NCI-H2171 treated with DMSO at 0.1 percent for 48 hours (cell line): ENCODE data around the gene ABCC9.
"Not testable (repeated sequence)": the region's sequence is repeated elsewhere in the genome, so short reads cannot be mapped to it uniquely, and the experiment has no call there.

ENCODE experiments used
- DNase-seq: peaks from one replicate; lab custom pipeline; 2025; lab: John Stamatoyannopoulos, UW

ABCC9 gene

GRCh38 chr12:21815306-21816062 is 125.7 kb downstream of the ABCC9 start:
- no peak for DNase-seq

DNA sequence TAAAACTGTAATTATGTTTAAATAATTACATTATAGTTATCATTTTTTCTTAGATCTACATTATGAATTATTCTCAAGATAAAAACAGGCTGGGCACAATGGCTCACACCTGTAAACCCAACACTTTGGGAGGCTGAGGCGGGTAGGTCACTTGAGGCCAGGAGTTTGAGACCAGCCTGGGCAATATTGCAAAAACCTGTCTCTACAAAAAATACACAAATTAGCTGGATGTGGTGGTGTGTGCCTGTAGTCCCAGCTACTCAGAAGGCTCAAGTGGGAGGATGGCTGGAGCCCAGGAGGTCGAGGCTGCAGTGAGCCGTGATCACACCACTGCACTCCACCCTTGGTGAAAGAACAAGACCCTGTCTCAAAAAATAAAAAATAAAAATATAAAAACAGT is 126.4 kb downstream of the ABCC9 start:
- no peak for DNase-seq

DNA sequence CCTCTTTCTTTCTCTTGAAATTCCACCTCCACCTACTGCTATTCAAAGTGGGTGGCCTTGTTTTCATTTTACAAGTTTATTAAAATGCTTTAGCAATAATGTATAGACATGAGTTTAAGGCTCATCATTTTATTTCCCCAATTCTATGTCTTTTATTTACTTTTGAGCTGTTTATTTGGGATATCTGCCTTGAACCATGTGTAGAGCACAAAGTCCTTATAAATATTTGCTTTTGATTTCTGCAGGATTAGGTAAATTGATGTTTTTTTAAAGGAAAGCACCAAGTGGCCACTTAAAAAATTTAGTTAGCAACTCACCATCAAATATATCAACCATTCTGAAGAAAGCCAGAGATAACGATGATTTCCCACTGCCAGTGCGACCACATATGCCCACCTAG is 126.9 kb downstream of the ABCC9 start:
- no peak for DNase-seq

DNA sequence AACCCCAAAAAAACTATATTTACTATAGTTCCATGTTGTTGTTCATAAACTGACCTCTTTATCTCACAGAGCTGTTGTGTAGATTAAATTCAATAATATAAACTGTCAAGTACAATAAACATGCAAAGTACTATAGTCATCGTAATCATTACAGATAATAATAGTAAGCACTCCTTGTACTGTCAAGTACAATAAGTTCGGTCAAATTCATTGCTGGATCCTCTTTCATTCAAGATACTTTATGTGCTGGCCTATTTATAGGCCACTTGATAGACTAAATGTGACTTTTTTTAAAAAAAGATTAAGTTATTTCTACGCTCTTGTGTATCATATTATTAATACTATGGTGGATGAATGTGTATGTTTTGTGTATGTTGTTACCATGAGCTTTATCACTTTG is 127.5 kb downstream of the ABCC9 start:
- DNase-seq = no peak

DNA sequence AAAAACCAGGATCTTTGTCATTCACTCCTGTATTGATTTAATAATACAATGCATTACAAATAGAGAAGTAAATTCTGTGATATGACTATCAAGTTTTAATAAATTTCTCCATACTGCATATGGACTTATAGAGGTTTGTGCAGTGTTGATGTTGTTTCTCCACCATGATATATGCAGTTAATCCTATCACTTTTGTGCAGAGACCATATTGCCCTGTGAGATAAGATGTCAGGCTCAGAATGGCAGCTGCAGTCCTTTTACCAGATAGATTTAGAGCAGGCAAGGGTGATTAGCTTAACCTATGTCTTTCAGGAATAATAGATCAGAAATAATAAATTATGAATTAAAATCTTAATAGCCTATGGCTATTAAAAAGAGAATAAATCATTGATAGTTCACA is 128.1 kb downstream of the ABCC9 start:
- DNase-seq = no peak

- DNase-seq = not testable (repeated sequence)
Observed at GRCh38 chr12:21812340-21812739, 128.9 kb downstream of the ABCC9 start.

- DNase-seq = no peak
Observed at GRCh38 chr12:21809100-21809499, 132.1 kb downstream of the ABCC9 start.

GRCh38 chr12:21806255-21806654 is 135.0 kb downstream of the ABCC9 start:
- no peak for DNase-seq

DNA sequence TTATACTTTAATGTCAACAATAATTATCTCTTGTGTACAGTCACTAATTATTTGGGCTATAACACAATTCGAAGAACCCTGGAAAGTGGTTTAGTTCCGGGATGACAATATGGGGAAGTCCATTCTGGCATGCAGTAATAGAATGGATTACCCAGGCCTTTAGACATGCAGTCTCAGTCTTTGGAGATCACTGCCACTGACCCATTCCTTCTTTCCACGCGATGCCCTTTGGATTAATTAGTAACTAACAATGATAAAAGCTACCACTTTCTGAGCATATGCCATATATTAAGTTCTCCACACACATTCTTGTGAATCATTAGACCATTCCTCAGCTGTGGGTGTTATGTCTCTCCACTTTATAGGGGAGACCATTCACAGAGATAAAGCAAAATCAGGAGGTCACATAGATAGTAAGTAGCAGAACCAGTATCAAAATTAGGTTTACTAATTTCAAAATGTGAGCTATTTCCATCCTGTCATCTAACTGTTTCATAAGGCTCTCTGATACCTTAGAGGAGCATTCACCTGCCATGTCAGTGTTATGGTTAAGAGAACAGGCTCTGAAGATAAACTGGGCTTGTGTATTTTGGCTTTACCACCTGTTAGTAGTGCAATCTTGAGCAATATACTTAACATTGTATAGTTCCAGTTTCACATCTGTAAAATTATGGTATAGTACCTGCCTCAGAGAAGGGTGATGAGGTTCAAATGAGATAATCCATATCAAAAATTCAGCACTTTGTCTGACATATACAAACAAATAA is 139.5 kb downstream of the ABCC9 start:
- DNase-seq = no peak

- no peak for DNase-seq
Observed at GRCh38 chr12:21800011-21800410, 141.2 kb downstream of the ABCC9 start.

DNA sequence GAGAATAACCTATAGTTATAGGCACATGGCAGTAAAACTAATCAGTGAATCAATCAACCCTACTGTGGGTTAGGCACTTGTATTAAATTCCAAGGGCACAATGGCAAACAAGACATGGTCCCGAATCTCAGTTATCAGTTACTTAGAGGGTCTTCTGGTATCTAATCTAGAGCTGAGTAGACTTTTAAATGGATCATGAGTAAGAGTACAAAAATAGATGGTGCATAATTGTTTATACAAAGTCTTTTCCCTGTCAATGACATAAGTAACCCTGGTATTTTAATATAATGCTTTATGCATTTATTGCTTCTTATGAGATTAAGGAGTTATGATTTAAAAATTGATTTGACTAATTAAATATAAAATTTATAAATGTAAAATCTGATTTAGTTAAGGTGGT is 143.7 kb downstream of the ABCC9 start:
- DNase-seq = no peak

GRCh38 chr12:21795648-21796328 is 145.4 kb downstream of the ABCC9 start:
- DNase-seq = no peak

- DNase-seq = not testable (repeated sequence)
Observed at GRCh38 chr12:21794807-21795595, 146.2 kb downstream of the ABCC9 start.

DNA sequence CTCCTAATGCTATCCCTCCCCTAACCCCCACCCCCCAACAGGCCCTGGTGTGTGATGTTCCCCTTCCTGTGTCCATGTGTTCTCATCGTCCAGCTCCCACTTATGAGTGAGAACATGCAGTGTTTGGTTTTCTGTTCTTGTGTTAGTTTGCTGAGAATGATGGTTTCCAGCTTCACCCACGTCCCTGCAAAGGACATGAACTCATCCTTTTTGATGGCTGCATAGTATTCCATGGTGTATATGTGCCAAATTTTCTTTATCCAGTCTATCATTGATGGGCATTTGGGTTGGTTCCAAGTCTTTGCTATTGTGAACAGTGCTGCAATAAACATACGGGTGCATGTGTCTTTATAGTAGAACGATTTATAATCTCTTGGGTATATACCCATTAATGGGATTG is 151.5 kb downstream of the ABCC9 start:
- not testable (repeated sequence) for DNase-seq

DNA sequence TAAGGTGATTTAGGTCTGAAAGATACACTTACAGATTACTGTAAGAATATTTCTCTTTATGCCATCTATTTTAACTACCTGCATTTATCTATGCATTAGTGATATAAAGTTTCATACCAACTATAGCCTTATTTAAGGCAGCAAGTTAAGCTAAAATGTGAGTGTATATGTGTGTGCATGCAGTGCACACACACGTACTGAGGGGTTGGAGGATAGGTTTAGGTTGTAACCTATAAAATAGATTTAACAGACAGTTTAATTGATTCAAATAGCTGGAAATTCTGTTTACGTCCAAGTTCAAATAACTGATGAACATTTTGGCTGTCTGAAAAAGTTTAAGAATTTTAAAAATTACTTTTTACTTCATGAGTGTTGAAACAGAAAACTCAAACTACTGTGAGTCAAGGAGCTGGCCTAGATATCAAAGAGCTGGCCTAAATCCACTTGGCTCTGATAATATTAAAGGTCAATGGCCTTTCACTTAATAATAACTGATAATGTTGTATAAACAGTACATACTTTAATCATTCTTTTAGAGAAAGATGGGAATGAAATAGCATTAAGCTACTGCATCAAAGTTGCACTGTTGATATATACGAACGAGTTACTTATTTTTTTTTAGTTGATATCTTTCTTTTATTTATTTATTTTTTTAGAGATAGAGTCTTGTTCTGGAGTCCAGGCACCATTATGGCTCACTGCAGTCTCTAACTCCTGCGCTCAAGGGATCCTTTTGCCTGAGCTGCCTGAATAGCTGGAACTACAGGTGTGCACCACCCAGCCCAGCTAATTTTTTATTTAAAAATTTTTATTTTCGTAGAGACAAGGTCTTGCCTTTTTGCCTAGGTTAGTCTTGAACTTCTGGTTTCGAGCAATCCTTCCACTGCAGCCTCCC is 152.9 kb downstream of the ABCC9 start:
- no peak for DNase-seq

DNA sequence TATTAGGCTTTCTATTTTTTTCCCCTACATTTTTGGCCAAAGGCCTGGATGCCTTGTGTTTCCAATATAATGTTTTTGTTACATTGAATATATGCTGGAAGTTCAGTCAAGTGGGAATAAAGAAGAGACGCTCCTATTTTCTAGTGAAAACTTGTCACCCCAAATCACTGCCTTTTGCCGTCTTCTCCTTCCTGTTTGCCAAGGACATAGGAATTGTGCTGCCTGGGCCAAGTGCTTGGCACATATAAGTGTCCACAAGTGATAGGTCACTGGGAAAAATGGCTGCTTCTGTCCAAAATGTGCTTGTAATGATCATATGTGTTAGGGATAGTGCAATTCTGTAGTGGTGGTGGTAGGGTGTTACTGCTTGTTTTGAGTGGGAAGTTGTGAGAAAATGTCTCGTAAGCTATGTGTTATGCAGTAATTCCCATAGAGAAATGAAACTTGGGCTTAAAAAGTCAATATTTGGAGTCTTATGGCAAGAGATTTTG is 155.1 kb downstream of the ABCC9 start:
- no peak for DNase-seq

DNA sequence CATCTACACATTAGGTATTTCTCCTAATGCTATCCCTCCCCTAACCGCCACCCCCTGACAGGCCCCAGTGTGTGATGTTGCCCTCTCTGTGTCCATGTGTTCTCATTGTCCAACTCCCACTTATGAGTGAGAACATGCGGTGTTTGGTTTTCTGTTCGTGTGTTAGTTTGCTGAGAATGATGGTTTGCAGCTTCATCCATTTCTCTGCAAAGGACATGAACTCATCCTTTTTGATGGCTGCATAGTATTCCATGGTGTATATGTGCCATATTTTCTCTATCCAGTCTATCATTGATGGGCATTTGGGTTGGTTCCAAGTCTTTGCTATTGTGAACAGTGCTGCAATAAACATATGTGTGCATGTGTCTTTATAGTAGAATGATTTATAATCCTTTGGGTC is 158.5 kb downstream of the ABCC9 start:
- not testable (repeated sequence) for DNase-seq

GRCh38 chr12:21780786-21781185 is 160.4 kb downstream of the ABCC9 start:
- no peak for DNase-seq

- DNase-seq = no peak
Observed at GRCh38 chr12:21776175-21776574, 165.1 kb downstream of the ABCC9 start.

- no peak for DNase-seq
Observed at GRCh38 chr12:21775133-21775820, 165.9 kb downstream of the ABCC9 start.
